ENCODE results near the gene KIF4B. TPM values are rescaled to one million over a fixed set of nuclear protein-coding genes. Genes with fewer than 3 reads are reported as not detected.

Gene KIF4B
- total RNA-seq, 4 donors from 2014 or later: under 0.01 to 0.17 TPM; not detected in 2

DNA sequence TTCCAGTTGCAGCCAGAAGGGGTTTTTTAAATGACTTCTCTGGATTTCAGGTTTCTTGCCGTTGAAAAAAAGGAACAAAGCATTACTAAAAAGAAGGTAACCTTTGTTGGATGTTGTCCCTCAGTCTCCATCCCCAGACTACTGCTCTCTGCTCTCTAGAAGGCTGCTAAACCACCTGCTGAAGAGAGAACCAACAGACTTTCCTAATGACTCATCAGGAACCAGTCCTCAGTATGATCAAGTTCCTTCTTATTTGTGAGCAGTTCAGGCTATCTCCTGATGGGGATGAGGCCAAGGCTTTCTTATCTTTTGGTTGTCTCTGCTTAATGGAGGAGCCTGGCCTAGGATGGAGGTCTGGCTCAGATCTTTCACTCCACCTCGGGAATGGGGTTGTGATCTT is 4.1 kb downstream of the KIF4B start:
- TF ChIP-seq, protein P1, sequence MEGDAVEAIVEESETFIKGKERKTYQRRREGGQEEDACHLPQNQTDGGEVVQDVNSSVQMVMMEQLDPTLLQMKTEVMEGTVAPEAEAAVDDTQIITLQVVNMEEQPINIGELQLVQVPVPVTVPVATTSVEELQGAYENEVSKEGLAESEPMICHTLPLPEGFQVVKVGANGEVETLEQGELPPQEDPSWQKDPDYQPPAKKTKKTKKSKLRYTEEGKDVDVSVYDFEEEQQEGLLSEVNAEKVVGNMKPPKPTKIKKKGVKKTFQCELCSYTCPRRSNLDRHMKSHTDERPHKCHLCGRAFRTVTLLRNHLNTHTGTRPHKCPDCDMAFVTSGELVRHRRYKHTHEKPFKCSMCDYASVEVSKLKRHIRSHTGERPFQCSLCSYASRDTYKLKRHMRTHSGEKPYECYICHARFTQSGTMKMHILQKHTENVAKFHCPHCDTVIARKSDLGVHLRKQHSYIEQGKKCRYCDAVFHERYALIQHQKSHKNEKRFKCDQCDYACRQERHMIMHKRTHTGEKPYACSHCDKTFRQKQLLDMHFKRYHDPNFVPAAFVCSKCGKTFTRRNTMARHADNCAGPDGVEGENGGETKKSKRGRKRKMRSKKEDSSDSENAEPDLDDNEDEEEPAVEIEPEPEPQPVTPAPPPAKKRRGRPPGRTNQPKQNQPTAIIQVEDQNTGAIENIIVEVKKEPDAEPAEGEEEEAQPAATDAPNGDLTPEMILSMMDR (IDR thresholded peaks at IDR 0.05; ENCODE audit: low read depth): no peak

DNA sequence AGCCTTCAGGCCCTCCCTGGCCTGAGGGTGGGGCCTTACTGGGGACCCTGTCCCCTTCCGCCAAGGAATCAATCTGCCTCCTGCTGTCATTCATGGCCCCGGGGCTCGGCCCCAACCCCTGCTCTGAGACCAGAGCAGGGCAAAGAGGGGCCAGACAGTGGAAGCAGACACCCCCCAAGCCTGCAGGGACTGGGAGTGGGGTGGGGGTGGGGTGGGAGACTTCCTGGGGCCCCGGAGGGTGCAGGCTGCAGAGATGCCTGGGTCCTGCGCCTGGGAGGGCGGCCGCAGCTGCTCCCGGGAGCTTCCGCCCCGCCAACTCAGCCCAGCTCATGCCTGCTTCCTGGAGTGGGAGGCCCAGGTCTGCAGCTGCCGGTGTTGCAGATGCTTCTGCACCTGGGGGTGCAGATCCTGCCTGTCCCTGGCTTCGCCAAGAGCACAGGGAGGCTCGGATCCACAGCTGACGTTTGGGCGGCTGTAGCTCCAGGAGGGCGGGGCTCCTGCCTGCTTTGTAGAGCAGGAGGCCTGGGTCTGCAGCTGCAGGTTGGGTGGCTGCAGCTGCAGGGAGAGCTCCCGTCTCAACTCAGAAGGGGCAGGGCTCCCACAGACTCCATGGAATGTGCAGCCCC is 6.2 kb downstream of the KIF4B start:
- TF ChIP-seq, protein P1 (IDR thresholded peaks at IDR 0.05; ENCODE audit: low read depth): no peak

DNA sequence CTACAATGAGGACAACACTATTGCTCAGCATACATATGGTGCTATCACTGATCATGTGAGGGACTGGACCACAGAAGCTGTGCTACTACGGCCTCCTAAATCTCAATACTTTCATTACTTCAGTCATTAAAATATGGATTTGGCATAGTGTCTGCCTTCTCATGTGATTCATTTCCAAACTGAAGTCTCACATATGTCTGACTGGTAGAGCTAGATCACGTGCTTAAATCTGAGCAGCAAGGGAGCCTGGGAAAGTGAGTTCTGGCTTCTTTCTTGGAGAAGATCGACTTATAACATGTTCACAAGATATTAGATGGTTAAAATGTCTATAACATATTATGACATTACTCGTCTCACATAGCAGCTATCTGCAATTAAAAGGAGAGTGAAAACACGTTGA is 8.3 kb downstream of the KIF4B start:
- TF ChIP-seq, protein P1 (IDR thresholded peaks at IDR 0.05; ENCODE audit: low read depth): no peak

DNA sequence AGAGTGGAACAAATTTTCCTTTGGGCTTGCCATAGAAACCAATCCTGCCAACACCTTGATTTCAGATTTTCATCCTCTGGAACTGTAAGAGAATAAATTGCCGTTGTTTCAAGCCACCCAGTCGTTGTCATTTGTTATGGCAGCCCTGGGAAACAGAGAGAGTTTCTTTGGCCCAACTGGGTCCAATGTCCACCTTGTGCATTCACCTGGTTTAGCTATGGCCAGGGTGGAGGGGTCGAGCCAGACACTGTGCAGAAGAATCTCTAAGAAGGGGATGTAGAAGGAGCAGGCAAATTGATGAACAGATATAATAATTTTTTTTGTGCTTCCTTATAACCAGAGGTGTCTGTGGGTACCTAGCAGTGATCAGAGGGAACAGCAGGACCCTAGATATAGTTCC is 9.8 kb downstream of the KIF4B start:
- TF ChIP-seq, protein P1 (IDR thresholded peaks at IDR 0.05; ENCODE audit: low read depth): no peak

DNA sequence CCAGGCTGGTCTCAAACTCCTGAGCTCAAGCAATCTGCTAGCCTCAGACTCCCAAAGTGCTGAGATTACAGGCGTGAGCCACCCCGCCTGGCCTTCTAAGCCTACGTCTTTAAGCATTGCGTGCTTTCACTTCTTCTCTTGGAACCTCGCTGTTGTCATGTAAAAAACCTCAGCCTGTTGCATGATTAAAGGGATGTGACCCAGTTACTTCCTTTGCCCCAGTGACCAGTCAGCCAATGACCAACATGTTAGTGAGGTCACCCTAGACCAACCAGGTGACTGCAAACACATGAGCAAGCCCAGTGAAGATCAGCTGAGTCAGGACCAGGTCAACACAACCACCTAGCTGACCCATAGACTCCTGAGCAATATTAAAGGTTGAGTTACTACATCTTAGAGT is 10.5 kb downstream of the KIF4B start:
- TF ChIP-seq, protein P1 (IDR thresholded peaks at IDR 0.05; ENCODE audit: low read depth): no peak

DNA sequence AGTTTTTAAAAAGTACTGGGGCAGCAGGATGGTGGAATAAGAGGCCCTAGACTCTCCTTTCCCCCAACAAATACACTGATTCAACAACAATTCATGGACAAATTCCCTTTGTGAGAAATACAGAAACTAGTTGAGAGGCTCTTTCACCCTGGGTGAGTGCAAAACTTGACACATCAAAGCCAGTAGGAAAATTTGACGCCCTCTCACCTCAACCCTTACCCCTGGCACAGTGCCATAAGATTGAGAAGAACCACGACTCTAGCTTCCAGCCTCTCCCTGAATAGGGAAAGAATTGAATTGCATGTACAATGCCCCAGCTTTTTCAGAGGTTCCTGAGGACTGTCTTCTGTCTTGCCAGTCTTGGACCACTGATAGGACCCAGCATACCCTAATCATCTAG is 12.3 kb downstream of the KIF4B start:
- TF ChIP-seq, protein P1 (IDR thresholded peaks at IDR 0.05; ENCODE audit: low read depth): no peak

DNA sequence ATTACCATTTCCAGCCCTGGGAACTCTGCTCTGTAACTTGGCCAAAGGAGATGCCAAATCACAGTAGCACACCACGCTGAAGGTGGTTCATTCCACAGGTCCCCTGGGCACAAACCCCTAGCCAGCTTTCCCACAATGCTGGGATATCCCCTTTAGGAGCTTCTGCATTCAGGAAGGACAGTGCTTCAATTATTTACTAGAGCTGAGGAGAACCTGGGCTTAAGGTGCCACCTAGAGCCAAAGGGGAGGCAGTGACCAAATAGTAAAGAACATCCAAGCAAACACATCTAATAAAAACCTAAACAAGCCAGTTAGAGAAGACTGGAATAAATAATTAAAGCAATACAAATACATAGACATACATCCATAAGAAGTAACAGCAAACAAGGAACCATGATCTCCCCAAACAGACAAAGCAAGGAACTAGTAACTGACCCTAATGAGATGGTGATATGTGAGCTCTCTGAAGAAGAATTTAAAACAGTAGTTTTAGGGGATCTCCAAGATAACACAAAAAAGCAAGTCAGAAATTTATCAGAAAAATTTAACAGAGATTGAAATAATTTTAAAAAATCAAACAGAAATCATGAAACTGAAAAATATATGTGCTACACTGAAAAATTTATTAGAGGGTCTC is 14.6 kb downstream of the KIF4B start:
- TF ChIP-seq, protein P1 (IDR thresholded peaks at IDR 0.05; ENCODE audit: low read depth): no peak
